ENCODE results near the gene FRMD1. TPM values are rescaled to one million over a fixed set of nuclear protein-coding genes. Genes with fewer than 3 reads are reported as not detected.

Gene FRMD1
- total RNA-seq, 1 experiment from 2014 or later, result not detected

DNA sequence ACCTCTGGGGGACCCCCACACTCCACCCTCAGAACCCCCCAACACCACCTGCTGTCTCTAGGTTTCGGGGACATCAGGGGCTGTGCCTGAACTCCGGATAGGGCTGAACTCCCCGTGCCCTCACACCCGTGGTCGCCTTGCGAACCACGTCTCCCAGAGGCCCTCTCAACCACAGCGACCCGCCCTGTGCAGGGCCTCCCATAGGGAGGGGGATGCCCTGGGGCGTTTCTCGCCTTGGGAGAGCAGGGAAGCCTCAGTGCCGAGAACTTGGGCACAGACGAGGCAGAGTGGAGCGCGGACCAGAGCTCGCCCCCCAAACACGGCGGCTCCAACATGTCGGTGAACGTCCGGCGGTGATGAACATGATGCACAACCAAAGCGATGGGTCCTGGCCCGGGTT is 6.8 kb downstream of the FRMD1 start:
- H3K4me1 ChIP-seq (replicated peaks), result no peaks in the 10 kb centered on the region
- peaks cover 2% of the 10 kb centered on the region for H3K27me3 ChIP-seq (replicated peaks)
- no peaks in the 10 kb centered on the region for H3K9me3 ChIP-seq (replicated peaks)
- no peak overlapping the region for H3K27ac ChIP-seq
- no peaks in the 10 kb centered on the region for H3K36me3 ChIP-seq
- H3K4me3 ChIP-seq, result no peak overlapping the region
- DNase-seq (ENCODE audit: low read depth in 1 of 2, low spot score in 2 of 2), result no peak

DNA sequence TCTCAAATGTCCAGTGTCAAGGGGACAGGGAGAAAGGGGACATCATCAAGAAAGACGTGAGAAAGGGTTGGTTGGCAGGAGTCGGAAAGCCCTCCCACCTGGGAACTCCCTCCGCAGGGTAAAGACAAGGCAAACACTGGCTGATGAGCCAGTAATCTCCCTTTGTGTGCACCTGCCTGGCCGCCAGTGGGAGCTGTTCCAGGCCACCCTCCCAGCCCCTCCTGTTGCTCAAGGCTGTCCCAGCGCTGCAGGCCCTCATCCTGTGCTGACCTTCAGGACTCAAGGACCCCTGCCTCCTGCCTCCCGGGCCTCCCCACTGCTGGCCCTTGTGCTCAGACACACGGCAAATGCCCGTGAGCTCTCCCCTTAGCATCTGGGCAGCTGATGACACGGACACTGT is 7.4 kb downstream of the FRMD1 start:
- DNase-seq (ENCODE audit: low read depth in 1 of 2, low spot score in 2 of 2), result no peak
- Histone ChIP-seq H3K36me3 (no peaks in the 10 kb centered on the region), H3K4me1 (replicated peaks) (no peaks in the 10 kb centered on the region), H3K27ac (no peak overlapping the region), H3K9me3 (replicated peaks) (no peaks in the 10 kb centered on the region), H3K27me3 (replicated peaks) (peaks cover 2% of the 10 kb centered on the region), H3K4me3 (no peak overlapping the region)

DNA sequence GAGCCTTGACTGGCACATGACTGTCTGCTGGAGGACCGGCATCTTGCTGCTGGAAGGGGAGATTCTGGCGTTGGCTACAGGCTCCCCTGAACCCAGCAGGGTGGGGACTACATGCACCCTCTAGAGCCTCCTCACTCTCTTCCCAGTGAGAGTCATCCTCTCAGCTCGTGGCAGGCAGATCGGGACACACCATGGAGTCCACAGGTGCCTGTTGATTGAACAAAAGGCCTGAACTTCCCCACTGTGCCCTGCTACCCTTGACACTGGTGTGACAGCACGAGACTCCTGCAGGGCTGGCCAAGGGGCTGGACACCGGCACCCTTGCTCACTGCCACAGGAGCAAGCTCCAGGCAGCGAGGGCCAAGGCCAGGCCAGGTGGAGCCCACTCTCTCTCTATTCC is 8.2 kb downstream of the FRMD1 start:
- H3K9me3 ChIP-seq (replicated peaks), result no peaks in the 10 kb centered on the region
- no peak overlapping the region for H3K4me3 ChIP-seq
- H3K27ac ChIP-seq, result no peak overlapping the region
- DNase-seq (ENCODE audit: low read depth in 1 of 2, low spot score in 2 of 2), result no peak
- no peaks in the 10 kb centered on the region for H3K36me3 ChIP-seq
- no peaks in the 10 kb centered on the region for H3K4me1 ChIP-seq (replicated peaks)
- H3K27me3 ChIP-seq (replicated peaks), result peaks cover 2% of the 10 kb centered on the region

DNA sequence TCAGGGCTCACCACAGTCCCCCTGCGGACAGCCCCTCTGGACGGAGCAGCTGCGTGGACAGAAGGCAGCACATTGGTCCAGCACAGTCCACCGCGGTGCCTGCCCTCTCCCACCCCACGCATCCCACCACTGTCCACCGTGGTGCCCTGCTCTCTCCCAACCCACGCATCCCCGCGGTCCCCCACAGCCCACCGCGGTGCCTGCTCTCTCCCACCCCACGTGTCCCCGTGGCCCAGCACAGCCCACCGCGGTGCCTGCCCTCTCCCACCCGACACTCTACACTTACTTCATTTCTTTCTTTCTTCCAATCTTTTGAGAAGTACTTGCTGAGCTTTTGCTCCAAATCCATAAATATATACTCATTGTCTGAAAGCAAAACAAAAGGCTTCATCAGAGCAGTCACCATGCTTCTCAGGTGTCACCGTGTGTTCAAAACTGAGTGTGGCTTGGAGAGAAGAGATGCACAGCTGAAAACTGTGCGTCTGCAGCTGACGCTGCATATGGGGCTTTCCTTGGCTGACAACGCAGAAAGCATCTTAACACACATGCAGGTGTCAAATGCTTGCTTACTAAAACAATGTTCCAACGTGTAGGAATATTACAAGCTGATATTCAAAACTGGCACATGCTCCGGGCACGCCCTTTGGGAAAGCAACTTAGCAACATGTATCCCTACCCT is 11.8 kb downstream of the FRMD1 start:
- H3K9me3 ChIP-seq (replicated peaks), result no peaks in the 10 kb centered on the region
- DNase-seq (ENCODE audit: low read depth in 1 of 2, low spot score in 2 of 2), result no peak

DNA sequence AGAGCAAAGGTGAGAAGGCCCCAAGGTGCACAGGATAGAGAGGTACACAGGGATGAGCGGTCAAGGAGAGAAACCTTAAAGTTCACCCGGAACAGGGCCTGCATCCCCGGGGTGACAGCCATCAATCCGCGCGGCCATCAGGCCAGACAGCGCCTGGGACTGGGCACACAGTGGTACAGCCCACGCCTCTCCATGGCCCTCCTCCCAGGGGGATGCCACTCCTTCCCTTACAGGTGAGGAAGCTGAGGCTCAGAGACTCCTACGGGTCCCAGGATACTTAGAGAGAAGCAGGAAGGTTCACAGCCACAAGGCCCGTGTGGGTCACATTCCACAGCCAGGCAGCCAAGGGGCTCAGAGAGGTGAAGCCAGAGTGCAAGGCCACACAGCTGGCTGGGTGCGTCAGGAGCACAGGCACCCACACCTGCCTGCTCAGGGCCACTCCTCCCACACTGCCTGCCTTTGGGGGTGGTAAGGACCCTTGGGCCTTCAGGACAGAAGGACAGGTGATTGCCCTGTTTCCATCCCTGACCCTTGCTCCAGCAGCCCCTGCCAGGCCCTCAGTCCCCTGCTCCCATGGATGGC is 14.7 kb downstream of the FRMD1 start:
- peaks cover 2% of the 10 kb centered on the region; the same call in 1 of the 2 replicates for H3K27me3 ChIP-seq (replicated peaks)

More for the DNA sequence above, 11.8 kb downstream of the FRMD1 start:
- Histone ChIP-seq H3K27me3 (replicated peaks) (peaks cover 2% of the 10 kb centered on the region), H3K4me1 (replicated peaks) (no peaks in the 10 kb centered on the region), H3K27ac (no peak overlapping the region), H3K4me3 (no peak overlapping the region), H3K36me3 (no peaks in the 10 kb centered on the region)

DNA sequence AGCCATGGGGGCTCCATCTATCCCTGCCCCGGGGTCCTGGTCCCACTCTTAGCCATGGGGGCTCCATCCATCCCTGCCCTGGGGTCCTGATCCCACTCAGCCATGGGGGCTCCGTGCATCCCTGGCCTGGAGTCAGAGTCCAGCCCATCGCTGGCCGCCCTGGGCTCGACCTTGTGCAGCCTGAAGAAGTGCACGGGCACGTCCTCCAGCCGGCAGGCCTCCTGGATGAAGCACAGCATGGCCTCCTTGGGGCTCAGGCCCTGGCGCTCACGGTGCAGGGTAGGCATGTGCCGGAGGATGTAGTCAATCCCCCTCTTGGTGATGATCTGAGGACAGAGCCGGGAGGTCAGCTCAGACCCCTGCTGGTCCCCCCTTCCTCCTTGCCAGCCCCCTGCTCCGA is 15.6 kb downstream of the FRMD1 start:
- Histone ChIP-seq H3K36me3 (no peaks in the 10 kb centered on the region), H3K4me1 (replicated peaks) (no peaks in the 10 kb centered on the region), H3K9me3 (replicated peaks) (no peaks in the 10 kb centered on the region), H3K27me3 (replicated peaks) (no peaks in the 10 kb centered on the region), H3K27ac (no peak overlapping the region), H3K4me3 (no peak overlapping the region)
- DNase-seq (ENCODE audit: low read depth in 1 of 2, low spot score in 2 of 2), result no peak

More for the DNA sequence above, 14.7 kb downstream of the FRMD1 start:
- H3K4me3 ChIP-seq, result no peak overlapping the region
- no peaks in the 10 kb centered on the region for H3K36me3 ChIP-seq
- no peaks in the 10 kb centered on the region for H3K9me3 ChIP-seq (replicated peaks)
- DNase-seq (ENCODE audit: low read depth in 1 of 2, low spot score in 2 of 2), result no peak
- H3K4me1 ChIP-seq (replicated peaks), result no peaks in the 10 kb centered on the region
- H3K27ac ChIP-seq, result no peak overlapping the region

DNA sequence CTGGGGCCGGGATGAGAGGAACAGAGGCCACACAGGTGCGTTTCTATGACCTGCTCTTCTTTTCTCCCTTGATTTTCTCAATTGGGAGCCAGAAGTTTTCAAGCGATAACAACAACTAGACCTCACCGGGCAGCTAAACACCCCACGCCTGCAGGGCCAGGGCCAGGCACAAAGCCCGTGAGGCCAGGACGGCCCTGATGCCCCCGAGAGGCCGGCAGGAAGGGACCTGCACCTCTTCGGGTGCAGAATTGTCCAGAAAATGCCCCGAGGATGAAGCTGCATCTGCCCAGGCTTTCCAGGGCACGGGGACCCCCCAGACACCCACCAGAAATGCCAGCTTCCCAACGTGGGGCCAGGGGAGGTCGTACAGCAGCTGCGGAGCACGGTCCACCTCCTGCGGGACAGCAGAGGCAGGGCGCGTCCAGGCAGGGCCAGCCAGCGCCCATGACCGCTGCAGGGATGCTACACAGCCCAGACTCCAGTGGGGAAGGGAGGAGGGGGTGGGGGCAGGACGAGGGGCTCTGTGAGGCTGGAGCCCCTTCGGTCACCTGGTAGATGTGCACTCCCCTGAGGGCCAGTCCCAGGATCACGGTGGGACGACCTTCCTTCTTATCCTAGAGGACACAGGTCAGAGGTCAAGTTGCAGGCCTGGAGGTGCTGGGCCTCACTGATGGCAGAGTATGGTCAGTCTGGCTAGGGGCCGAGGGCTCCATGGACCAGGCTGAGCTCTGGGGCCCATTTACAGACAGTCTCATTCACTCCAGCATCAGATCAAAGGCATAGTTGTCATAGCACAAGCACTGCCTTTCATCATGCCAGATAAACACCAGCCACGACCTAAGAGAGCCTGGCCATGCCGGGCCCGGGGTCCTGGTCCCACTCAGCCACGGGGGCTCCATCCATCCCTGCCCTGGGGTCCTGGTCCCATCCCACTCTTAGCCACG is 16.4 kb downstream of the FRMD1 start:
- H3K4me1 ChIP-seq (replicated peaks), result no peaks in the 10 kb centered on the region
- no peaks in the 10 kb centered on the region for H3K36me3 ChIP-seq
- no peak overlapping the region for H3K27ac ChIP-seq
- no peak for DNase-seq (ENCODE audit: low read depth in 1 of 2, low spot score in 2 of 2)
- H3K9me3 ChIP-seq (replicated peaks), result no peaks in the 10 kb centered on the region
- H3K4me3 ChIP-seq, result no peak overlapping the region
- no peaks in the 10 kb centered on the region for H3K27me3 ChIP-seq (replicated peaks)

DNA sequence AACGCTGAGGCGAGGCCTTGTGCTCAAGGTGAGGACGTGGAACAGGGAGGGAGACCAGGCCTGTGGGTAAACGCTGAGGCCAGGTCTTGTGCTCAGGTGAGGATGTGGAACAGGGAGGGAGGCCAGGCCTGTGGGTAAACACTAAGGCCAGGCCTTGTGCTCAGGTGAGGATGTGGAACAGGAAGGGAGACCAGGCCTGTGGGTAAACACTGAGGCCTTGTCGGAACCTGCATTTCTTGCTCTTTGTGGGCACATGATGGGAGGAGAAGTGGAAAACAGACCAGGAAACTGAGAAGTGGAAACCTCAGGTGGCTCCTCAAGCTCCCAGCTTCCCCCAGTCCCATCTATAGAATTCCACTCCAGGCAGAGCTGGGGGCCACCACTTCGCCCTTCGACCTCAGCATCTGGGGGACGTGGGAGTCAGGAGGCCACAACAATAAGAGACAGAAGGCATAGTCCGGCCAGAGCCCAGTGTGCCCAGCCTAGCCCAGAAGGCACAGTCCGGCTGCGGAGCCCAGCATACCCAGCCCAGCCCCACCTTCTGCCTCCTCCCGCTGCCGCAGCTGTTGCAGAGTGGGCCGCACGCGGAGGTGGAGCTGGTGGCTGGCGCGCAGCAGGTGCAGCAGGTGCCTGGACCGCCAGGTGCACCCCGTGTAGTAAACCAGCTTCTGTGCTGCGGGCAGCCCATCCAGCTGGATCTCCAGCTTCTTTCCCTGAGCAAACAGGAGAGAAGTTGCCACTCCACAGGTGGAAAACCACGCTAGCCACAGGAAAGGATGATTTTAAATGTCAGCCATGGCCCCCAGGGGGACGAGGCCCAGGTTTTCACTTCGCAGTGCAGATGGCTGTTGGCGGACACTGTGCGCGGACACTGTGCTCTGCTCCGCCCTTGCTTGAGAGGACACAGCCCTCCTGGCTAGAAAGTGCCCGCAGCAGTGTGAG is 17.5 kb downstream of the FRMD1 start:
- no peak for DNase-seq (ENCODE audit: low read depth in 1 of 2, low spot score in 2 of 2)
- Histone ChIP-seq H3K4me3 (no peak overlapping the region), H3K9me3 (replicated peaks) (no peaks in the 10 kb centered on the region), H3K4me1 (replicated peaks) (no peaks in the 10 kb centered on the region), H3K36me3 (no peaks in the 10 kb centered on the region), H3K27ac (no peak overlapping the region), H3K27me3 (replicated peaks) (no peaks in the 10 kb centered on the region)

DNA sequence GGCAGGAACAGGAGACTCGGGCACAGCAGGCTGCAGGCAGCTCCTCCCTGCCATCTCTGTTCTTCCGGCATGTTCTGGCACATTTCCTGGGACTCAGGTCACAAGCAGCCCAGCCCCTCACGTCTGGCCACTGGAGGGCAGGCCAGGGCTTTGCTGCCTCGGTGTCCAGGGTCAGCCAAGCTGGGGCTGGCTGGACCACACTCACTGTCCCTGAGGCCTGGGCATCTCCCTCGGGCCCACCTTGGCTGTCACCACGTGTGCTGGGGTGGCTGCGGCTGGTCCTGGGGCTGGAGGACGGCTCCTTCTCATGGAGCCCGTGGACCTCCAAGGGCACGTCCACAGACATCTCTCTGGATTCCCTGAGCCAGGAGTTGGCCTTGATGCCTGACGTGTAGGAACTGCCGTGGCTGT is 18.5 kb downstream of the FRMD1 start:
- no peaks in the 10 kb centered on the region for H3K36me3 ChIP-seq
- H3K9me3 ChIP-seq (replicated peaks), result no peaks in the 10 kb centered on the region
- H3K27ac ChIP-seq, result no peak overlapping the region
- DNase-seq (ENCODE audit: low read depth in 1 of 2, low spot score in 2 of 2), result peak; percentile 32 to 61
- H3K4me1 ChIP-seq (replicated peaks), result no peaks in the 10 kb centered on the region
- H3K4me3 ChIP-seq, result no peak overlapping the region
- no peaks in the 10 kb centered on the region for H3K27me3 ChIP-seq (replicated peaks)

DNA sequence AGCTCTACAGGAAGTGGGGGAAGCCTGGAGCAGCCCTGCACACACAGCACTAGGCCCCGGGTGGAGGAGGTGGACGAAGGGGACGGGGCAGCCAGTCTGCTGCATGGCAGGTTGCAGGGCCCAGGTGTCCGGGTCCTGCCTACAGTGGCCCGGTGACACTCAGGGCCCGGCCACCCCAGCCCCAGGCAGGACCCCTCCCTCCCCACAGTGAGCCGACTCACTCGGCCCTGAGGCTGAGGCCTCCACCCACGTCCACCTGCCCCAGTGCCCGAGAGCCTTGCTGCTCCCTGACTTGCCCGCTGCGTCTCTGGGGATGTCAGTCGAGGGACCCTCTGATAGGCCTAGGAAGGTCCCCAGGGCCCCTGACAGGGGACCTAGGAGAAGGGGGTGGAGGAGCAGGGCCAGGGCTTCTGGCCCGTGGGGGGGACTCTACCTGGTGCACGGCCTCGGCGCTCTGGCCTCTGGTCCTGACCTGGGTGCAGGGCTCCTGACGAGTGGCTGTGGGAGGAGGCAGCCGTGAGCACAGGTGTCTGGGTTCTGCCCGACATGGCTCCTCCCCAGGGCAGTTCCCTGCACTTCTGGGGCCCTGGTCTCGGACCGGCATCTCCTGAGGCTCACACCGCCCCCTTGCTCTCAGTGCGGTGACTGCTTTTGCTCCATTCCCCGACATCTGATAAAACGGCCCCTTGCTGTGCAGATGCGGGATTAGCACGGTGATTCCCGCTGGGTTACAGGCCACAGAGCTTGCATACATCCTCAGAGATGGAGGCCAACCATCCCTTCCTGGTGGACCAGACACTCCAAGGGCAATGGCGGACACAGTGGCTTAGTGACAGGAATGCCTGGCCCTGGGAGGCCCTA is 20.1 kb downstream of the FRMD1 start:
- no peaks in the 10 kb centered on the region for H3K36me3 ChIP-seq

DNA sequence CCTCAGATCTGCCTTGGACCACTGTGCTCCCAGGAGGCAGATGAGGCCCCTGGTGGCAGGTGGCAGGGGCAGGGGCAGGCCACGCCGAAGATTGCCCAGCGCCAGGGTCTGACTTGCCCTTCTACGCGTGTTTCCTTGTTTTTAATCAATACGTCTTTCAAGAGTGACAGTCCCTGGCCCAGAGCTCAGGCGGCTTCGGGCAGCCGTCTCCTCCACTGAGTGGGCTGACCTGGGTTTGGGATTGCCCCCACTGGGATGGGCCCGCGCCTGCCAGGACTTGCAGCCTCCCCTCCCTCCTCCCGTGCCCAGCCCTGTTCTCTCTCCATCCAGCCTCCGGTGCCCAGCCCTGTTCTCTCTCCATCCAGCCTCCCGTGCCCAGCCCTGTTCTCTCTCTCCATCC is 21.2 kb downstream of the FRMD1 start:
- H3K4me1 ChIP-seq (replicated peaks), result no peaks in the 10 kb centered on the region
- H3K4me3 ChIP-seq, result no peak overlapping the region
- no peaks in the 10 kb centered on the region for H3K9me3 ChIP-seq (replicated peaks)
- DNase-seq (ENCODE audit: low read depth in 1 of 2, low spot score in 2 of 2), result no peak
- H3K27ac ChIP-seq, result no peak overlapping the region
- H3K27me3 ChIP-seq (replicated peaks), result no peaks in the 10 kb centered on the region
- no peaks in the 10 kb centered on the region for H3K36me3 ChIP-seq

More for the DNA sequence above, 20.1 kb downstream of the FRMD1 start:
- Histone ChIP-seq H3K4me3 (no peak overlapping the region), H3K4me1 (replicated peaks) (no peaks in the 10 kb centered on the region), H3K9me3 (replicated peaks) (no peaks in the 10 kb centered on the region), H3K27ac (no peak overlapping the region), H3K27me3 (replicated peaks) (no peaks in the 10 kb centered on the region)
- no peak for DNase-seq (ENCODE audit: low read depth in 1 of 2, low spot score in 2 of 2)

DNA sequence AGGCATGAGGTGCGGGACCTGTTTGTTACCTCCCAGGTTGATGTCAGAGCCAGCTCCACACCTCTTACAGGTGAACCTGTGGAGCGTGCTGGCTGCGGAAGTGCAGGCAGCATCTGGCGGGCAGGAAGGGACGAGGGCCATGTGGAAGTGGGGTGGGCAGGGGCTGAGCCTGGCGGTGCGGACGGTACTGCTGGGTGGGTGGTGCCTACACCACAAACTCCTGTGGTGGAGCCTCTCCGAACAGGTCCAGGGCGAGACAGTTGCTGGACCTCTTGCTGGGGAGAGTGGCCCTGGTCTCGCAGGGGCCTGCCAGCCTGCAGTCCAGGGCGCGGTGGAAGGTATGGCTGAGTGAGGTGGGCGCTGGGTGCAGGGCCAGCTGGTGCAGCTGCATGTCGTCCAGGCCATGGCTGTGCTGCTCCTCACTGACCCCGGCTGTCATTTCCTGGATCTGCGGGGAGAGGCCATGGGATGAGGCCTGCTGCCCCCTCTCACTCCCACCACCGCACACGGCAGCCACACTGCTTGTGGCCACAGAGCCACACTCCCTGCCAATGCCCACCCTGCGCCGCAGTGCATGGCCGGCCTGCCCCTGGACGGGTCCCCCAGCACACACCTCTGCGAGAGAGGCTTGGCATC is 22.0 kb downstream of the FRMD1 start:
- no peak overlapping the region for H3K27ac ChIP-seq
- no peaks in the 10 kb centered on the region for H3K9me3 ChIP-seq (replicated peaks)

More for the DNA sequence above, 22.0 kb downstream of the FRMD1 start:
- Histone ChIP-seq H3K4me3 (no peak overlapping the region), H3K36me3 (no peaks in the 10 kb centered on the region), H3K4me1 (replicated peaks) (no peaks in the 10 kb centered on the region), H3K27me3 (replicated peaks) (no peaks in the 10 kb centered on the region)
- DNase-seq (ENCODE audit: low read depth in 1 of 2, low spot score in 2 of 2), result no peak
